Measurements from ENCODE around the gene CLEC12A. TPM values are rescaled to one million over a fixed set of nuclear protein-coding genes. Genes with fewer than 3 reads are reported as not detected.

CLEC12A gene
- total and polyA plus RNA-seq, 12 donors = 0.36 to 2.3 (median 1.6) TPM; not detected in 2

GRCh38 chr12:9928607-9929006 is 42.6 kb upstream of the CLEC12A start:
- H3K9me3 ChIP-seq (replicated peaks in 1 of 3) = no peaks in the 10 kb centered on the region
- H3K27ac ChIP-seq = no peak overlapping the region
- no peaks in the 10 kb centered on the region for H3K27me3 ChIP-seq
- TF ChIP-seq POLR2A (IDR thresholded peaks at IDR 0.05) = no peak
- TF ChIP-seq CTCF (IDR thresholded peaks at IDR 0.05) = no peak
- peaks cover 0 to 5% of the 10 kb centered on the region in 2 donors for H3K4me1 ChIP-seq (replicated peaks in 1 of 2)
- intact Hi-C loops (cut with DNase I) = loop anchor here (5.0 to 10.0 kb wide), 4 partner anchors 111 to 181 kb away; no protein-coding TSS in a partner anchor
- 71 to 84% (median 80%) methylated on average over 3 of the region's 3 CpGs for WGBS, 4 donors
- H3K36me3 ChIP-seq (replicated peaks in 1 of 2) = no peaks in the 10 kb centered on the region
- no peak overlapping the region for H3K4me3 ChIP-seq
- no peak for DNase-seq

GRCh38 chr12:9931245-9931644 is 40.0 kb upstream of the CLEC12A start:
- H3K9me3 ChIP-seq (replicated peaks in 1 of 3) = no peaks in the 10 kb centered on the region
- H3K27me3 ChIP-seq = no peaks in the 10 kb centered on the region
- H3K36me3 ChIP-seq (replicated peaks in 1 of 2) = no peaks in the 10 kb centered on the region
- no peak overlapping the region for H3K4me3 ChIP-seq
- DNase-seq = no peak
- H3K4me1 ChIP-seq (replicated peaks in 1 of 2) = no peaks in the 10 kb centered on the region
- no peak overlapping the region for H3K27ac ChIP-seq
- WGBS, 4 donors = 53 to 74% (median 65%) methylated on average over 3 of the region's 3 CpGs
- TF ChIP-seq CTCF (IDR thresholded peaks at IDR 0.05) (no peak), POLR2A (IDR thresholded peaks at IDR 0.05) (no peak)
- intact Hi-C loops (cut with DNase I) = no loop called here

- no peak for DNase-seq
- H3K9me3 ChIP-seq (replicated peaks in 1 of 3) = no peaks in the 10 kb centered on the region
- TF ChIP-seq POLR2A (IDR thresholded peaks at IDR 0.05) (no peak), CTCF (IDR thresholded peaks at IDR 0.05) (no peak)
- H3K4me3 ChIP-seq = no peak within 1 kb of the TSS
- 77 to 84% (median 81%) methylated on average over 6 of the region's 6 CpGs for WGBS, 4 donors
- no peaks in the 10 kb centered on the region for H3K4me1 ChIP-seq (replicated peaks in 1 of 2)
- H3K36me3 ChIP-seq (replicated peaks in 1 of 2) = no peaks in the 10 kb centered on the region
- H3K27me3 ChIP-seq = no peaks in the 10 kb centered on the region
- intact Hi-C loops (cut with DNase I) = no loop called here
- H3K27ac ChIP-seq = no peak within 1 kb of the TSS
Observed at GRCh38 chr12:9932270-9932669, 38.9 kb upstream of the CLEC12A start, which contains the start of gene CLEC2A. Gene CLEC2A, minus strand, starts transcription at chr12:9932370. Its CDS starts 41 bp downstream, at chr12:9932329.

- Histone ChIP-seq H3K4me1 (replicated peaks in 1 of 2) (no peaks in the 10 kb centered on the region), H3K27ac (no peak overlapping the region), H3K27me3 (no peaks in the 10 kb centered on the region), H3K4me3 (no peak overlapping the region), H3K9me3 (replicated peaks in 1 of 3) (no peaks in the 10 kb centered on the region), H3K36me3 (replicated peaks in 1 of 2) (no peaks in the 10 kb centered on the region)
- no peak for TF ChIP-seq POLR2A (IDR thresholded peaks at IDR 0.05)
- intact Hi-C loops (cut with DNase I) = no loop called here
- no peak for DNase-seq
- 75 to 89% (median 78%) methylated on average over 2 of the region's 2 CpGs for WGBS, 4 donors
Observed at GRCh38 chr12:9933958-9934357, 37.3 kb upstream of the CLEC12A start.

GRCh38 chr12:9935026-9935425 is 36.2 kb upstream of the CLEC12A start:
- WGBS, 4 donors = 84 to 87% (median 86%) methylated on average over 2 of the region's 2 CpGs
- TF ChIP-seq CTCF (IDR thresholded peaks at IDR 0.05) (no peak), POLR2A (IDR thresholded peaks at IDR 0.05) (no peak)
- H3K36me3 ChIP-seq (replicated peaks in 1 of 2) = no peaks in the 10 kb centered on the region
- H3K9me3 ChIP-seq (replicated peaks in 1 of 3) = no peaks in the 10 kb centered on the region
- no peak for DNase-seq
- intact Hi-C loops (cut with DNase I) = no loop called here
- H3K4me1 ChIP-seq (replicated peaks in 1 of 2) = no peaks in the 10 kb centered on the region
- no peak overlapping the region for H3K27ac ChIP-seq
- H3K4me3 ChIP-seq = no peak overlapping the region
- H3K27me3 ChIP-seq = no peaks in the 10 kb centered on the region

All from adrenal gland (tissue), 12 donors.